Raji (cell line): ENCODE measurements around the gene PCLAF.

Experiments
- POLR2A ChIP-seq: IDR thresholded peaks from 2 replicates; pipeline ENCODE4 v1.6.1; 2011; ENCODE audit warnings: low read depth, low read length, control low read depth; ENCODE audit not compliant: insufficient read depth

Gene PCLAF

DNA sequence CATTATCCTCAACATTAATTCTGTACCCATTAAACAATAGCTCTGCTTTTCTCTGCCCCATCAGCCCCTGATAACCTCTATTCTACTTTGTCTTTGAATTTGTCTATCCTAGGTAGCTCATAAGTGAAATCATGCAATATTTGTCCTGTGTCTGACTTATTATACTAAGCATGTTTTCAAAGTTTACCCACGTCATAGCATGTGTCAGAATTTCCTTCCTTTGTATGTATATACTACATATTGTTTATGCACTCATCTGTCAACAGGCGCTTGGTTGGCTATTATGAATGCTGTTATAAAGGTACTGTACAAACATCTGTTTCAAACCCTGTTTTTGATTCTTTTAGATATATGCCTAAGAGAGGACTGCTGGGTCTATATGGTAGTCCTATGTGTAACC is 43.5 kb downstream of the PCLAF start:
- TF ChIP-seq POLR2A = no peak

DNA sequence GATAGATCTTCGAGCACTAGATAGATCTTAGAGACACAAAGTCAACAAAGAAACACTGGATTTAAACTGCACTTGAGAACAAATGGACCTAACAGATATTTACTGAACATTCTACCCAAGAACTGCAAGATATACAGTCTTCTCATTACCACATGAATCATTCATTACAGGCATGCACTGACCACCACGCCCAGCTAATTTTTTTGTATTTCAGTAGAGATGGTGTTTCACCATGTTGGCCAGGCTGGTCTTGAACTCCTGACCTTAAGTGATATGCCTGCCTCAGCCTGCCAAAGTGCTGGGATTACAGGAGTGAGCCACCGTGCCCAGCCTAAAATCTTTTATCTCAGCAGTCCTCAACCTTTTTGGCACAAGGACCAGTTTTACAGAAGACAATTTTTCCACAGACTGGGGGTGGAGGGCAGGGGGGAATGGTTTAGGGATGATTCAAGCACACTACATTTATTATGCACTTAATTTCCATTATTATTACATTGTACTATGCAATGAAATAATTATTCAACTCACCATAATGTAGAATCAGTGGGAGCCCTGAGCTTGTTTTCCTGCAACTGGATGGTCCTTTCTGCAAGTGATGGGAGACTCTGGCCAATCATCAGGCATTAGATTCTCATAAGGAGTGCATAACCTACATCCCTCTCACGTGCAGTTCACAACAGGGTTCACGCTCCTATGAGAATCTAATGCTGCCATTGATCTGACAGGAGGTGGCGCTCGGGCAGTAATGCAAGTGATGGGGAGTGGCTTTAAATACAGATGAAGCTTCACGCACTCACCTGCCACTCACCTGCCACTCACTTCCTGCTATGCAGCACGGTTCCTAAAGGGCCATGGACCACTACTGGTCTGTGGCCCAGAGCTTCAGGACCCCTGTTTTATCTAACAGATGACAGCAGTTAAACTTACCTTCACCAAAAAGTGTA is 47.0 kb downstream of the PCLAF start:
- no peak for TF ChIP-seq POLR2A

GRCh38 chr15:64333516-64333915 is 47.7 kb downstream of the PCLAF start:
- no peak for TF ChIP-seq POLR2A

DNA sequence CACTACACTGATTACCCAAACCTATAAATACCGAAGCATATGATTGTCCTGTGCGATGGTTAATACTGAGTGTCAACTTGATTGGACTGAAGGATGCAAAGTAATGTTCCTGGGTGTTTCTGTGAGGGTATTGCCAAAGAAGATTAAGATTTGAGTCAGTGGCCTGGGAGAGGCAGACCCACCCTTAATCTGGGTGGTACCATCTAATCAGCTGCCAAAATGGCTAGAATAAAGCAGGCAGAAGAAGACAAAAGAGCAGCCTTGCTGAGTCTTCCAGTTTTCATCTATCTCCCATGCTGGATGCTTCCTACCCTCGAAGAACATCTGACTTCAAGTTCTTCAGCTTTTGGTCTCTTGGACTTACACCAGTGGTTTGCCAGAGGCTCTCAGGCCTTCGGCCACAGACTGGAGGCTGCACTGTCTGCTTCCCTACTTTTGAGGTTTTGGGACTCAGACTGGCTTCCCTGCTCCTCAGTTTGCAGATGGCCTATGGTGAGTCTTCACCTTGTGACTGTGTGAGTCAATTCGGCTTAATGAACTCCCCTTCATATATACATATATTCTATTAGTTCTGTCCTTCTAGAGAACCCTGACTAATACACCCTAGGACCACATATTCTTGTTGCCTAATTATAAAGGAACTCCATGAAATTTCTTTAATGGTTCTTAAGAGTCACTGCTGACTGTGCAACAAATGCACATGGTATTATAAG is 56.9 kb downstream of the PCLAF start:
- no peak for TF ChIP-seq POLR2A

GRCh38 chr15:64315216-64315615 is 66.0 kb downstream of the PCLAF start:
- no peak for TF ChIP-seq POLR2A

DNA sequence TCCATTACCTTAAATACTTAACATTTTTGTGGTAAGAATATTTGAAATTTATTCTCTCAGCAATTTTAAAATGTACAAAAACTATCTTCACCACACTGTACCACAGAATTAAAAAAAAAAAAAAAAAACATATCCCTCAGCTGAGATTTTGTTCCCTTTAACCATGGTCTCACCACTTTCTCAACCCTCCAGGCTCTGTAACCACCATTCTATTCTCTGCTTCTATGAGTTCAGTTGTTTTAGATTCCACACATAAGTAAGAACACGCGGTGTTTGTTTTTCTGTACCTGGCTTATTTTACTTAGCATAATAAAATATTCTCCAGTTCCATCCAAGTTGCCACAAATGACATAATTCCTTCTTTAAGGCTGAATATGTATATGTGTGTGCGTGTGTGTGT is 66.8 kb downstream of the PCLAF start:
- TF ChIP-seq POLR2A = no peak
